GM04503 (cell line): ENCODE results near the gene PRDM16.

ENCODE experiments used
- DNase-seq: peaks from one replicate; pipeline ENCODE4 v3.0.0-alpha.2; 2012; ENCODE audit warnings: low read depth

Gene PRDM16

DNA sequence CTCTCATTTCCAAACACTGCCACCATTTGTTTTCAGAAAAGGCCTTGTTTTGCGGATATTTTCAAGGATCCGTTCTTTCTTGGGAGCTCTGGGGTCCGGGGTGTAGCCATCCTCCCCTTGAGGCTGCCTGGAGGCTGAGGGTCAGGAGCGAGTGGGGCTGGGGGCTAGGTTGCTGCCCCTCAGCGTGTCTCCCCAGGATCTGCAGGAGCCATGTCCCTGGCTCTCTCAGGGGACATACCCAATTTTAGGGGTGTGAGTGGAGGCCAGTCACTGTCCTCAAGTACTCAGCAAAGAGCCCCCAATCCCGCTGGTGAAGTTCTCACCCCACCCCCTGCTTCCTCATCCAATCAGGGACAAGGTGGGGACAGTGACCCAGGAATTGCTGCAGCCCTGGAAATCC, 15.0 kb upstream of the PRDM16 start:
- DNase-seq: no peak

GRCh38 chr1:3054474-3054873, 14.5 kb upstream of the PRDM16 start:
- no peak for DNase-seq

- no peak for DNase-seq
These were observed 14.0 kb upstream of the PRDM16 start for GRCh38 chr1:3055051-3055450.

GRCh38 chr1:3056641-3057040, 12.4 kb upstream of the PRDM16 start:
- DNase-seq: no peak

GRCh38 chr1:3058263-3059030, 10.6 kb upstream of the PRDM16 start:
- DNase-seq: no peak

DNA sequence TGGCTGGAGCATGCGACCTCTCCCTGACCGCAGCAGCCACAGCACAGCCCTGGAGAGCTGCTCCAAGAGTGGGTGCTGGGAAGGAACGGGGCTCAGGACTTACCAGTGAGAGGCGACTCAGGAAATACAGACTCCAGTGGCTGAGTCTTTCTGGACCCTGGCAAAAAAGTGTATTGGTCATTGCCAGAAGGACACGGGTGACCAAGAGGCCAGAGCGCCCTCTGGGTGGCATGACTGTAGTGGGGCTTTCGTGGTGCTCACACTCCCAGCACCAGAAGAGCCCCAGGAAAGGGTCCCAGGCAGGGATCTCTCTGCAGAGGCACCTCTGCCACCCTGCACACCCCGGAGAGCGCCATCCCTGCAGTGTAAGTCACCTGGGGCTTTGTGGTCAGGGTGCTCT, 8.9 kb upstream of the PRDM16 start:
- DNase-seq: no peak

- no peak for DNase-seq
These were observed 8.1 kb upstream of the PRDM16 start for GRCh38 chr1:3060601-3061551.

GRCh38 chr1:3061566-3061965, 7.4 kb upstream of the PRDM16 start:
- no peak for DNase-seq

DNA sequence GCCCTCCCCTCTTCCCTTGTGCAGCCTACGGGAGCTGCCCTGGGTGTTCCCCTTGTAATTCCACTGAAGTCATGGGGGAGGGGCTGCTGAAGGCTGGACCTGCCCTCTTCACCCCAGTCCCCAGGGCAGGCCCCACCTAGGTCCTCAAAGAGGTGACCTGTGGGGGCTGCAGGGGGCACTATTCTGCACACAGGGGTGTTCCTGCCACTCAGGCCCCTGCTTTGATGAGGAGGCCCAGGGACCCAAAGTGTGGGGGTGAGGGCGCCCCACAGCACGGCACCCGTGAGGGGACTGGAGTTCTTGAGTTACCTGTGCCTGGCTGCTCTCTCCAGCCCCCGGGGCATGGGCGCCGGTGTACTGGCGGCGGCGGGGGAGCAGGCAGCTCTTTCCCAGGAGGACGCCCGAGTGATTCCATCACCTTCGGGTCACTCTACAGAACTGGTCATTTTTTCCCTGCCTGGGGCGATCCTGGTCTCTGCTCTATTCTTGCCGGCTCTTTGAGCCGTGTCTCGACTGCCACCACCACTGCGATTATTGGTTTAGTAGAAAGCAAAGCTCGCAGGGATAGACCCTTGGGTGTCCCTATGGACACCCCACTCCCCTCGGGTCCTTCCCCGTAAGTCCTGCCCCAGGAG, 6.9 kb upstream of the PRDM16 start:
- DNase-seq: no peak

DNA sequence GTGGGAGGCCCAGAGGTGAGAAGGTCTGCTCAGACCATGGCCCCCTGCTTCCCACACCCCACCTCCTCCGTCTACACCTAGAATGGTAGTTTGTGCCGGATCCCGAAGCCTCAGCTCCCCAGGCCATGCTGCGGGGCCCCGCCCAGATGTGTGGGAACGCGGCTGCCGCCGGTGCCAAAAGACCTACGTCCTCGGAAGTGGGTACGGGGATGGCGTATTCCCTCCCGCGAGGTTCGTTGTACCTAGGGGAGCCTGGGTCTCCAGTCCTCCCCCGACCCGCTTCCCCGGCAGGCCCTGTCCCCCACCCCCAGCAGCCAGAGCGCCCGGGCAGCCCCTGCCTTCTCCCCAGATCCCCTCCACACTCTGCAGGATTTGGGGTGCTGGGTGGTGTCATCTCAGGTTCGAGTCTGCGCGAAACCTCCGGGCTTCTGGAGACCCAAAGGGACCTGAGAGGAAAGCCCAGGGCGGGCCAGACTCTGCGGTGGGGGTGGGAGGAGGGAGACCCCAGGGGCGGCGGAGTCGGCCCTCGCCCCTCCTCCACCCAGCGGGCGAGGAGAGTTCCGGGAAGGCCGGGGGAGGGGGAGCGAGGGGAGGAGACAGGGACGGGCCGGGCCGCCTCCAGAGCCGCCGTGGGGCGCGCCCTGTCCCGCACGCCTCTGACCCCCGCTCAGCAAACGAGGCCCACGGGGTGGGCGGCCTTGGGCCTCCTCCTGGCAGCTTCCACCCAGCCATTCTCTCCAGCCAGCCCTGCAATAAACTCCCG, 6.2 kb upstream of the PRDM16 start:
- DNase-seq: no peak

DNA sequence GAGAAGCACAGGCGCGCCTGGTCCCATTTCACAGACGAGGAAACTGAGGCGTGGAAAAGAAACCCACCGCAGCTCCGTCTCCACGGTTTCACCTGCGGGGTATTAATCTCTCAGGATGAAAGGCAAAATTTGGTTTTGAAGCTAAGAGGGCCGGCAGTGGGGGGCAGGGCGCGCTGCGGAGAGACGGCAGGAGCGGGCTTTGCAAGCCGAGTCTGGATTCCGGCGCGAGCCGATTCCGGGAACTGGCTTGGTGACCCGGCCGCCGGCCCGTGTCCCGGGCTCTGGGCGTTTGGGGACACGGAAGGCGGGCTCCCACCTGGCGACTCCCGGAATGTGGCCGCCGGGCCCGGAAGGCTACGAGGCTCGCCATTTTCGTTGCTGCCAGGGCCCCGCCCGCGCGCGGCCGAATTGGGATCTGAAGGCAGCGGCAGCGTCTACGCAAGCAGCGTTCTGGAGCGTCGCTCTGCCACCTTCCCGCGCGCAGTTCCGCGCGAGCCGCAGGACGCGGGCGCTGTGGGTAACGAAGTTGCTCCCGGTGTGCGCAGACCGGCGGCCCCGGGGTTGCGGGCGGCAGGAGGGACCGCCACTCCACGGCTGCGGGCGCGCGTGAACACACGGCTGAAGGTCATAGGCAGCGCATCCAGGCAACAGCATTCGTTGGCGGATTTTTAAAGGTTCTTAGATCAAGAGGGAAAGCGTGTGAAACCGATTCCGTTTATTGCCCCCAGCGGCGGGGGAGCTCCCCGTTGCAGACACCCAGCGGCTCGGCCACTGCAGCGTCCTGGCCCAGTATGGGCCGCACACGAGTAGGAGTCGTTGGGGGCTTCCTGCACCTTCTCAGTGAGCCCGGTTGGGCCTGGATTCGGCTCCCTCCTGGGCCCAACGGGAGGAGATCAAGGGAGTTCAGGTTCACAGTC, 5.4 kb upstream of the PRDM16 start:
- DNase-seq: no peak

DNA sequence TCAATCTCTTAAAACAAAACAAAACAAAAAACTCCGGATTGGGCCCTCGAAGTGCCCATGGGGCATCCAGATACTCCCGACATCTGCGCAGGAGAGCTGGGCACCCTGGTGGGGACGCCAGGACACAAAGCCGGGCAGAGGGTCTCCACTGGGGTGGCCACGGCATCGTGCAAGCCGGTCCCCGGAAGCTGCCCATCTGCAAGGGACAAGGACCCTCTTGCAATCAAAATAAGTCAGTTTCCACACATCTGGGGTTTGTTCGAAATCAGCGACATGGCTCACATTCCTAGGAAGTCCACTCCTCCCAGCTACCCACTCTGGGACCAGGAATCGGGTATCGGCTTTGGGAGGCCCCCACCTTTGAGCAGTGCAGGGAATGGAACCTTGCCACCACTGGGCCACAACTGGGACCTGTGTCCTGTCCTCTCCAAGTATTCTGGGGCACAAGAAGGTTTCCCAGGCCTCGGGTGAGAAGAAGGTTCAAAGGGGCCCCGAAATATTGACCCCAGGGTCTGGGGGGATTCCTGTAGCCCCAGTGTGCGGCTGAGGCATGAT, 4.6 kb upstream of the PRDM16 start:
- DNase-seq: no peak

DNA sequence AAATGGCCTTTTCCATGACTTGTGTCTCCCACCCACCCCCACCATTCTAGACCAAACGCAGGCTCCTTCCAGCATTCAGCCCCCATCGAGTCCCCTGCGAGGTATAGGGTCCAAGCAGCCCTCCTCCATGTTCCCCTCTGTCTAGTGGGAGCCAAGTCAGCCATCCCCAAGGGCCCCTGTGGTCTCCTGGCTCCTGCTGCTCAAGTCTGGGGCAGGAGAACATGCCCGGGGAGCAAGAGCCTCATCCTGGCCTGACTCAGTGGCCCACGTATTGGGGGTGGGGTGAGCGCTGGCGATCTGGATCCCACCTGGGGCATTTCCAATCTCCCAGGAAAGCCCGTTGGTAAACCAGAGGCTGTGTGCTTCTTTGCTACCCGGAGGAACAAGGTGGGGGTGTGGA, 4.1 kb upstream of the PRDM16 start:
- no peak for DNase-seq

- DNase-seq: no peak
These were observed 3.6 kb upstream of the PRDM16 start for GRCh38 chr1:3065396-3065795.

DNA sequence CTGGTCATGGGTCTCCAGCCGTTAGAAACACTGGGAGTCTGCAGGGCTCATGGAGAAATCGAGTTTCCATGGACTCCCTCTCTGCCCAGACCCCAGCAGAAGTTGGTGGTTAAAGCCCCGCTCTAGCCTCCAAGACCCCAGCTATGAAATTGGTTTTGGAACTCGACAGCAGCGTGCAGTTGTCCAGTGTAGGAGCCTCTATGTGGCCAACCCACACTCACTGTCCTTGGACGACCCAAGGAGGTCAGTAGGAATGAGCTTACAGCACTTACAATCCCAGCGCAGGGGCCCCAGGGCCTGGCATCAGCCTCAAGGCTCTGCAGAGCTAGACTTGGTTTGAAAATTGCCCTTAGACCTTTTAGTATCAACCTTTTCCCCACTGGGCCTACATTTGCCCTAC, 3.2 kb upstream of the PRDM16 start:
- no peak for DNase-seq

GRCh38 chr1:3066250-3066711, 2.7 kb upstream of the PRDM16 start:
- DNase-seq: no peak

DNA sequence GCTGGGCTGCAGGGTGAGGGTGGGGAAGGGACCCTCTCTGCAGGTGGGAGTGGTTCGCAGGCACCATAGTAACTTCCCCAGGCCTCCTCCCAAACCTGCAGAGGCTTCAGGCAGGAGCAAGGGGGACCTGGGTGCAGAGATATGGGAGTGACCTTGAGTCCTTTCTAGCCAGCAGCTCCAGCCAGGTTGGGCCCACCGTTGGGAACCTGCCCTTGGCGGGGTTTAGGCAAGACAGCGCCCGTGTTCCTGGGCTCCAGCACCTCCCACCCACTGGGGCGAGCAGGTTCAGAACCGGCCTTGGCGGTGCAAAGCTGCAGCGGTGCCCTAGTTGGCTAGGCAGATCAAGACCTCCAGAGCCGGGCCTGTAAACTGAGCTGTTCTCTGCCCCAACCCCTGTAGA, 2.2 kb upstream of the PRDM16 start:
- DNase-seq: no peak

- no peak for DNase-seq
These were observed 1.7 kb upstream of the PRDM16 start for GRCh38 chr1:3067301-3067670.

- DNase-seq: no peak
These were observed 1.1 kb upstream of the PRDM16 start for GRCh38 chr1:3067671-3068563.
